ENCODE data around the gene RTEL1.

GRCh38 chr20:63678667-63679465, 20.8 kb downstream of the RTEL1 start:
- TF ChIP-seq CTCF (IDR thresholded peaks at IDR 0.05), result no peak
- TF ChIP-seq POLR2A (IDR thresholded peaks at IDR 0.05), result no peak
